CD4-positive, alpha-beta T cell treated with Interleukin-4 for 1 hour (primary cell): Measurements from ENCODE around the gene OSBPL6.

Experiments
- DNase-seq, 2 donors: peaks; one replicate each; pipeline ENCODE4 v3.0.0-alpha.2; 2020 to 2022

Gene OSBPL6

GRCh38 chr2:178242552-178242883 is 48.2 kb downstream of the OSBPL6 start:
- no peak for DNase-seq

DNA sequence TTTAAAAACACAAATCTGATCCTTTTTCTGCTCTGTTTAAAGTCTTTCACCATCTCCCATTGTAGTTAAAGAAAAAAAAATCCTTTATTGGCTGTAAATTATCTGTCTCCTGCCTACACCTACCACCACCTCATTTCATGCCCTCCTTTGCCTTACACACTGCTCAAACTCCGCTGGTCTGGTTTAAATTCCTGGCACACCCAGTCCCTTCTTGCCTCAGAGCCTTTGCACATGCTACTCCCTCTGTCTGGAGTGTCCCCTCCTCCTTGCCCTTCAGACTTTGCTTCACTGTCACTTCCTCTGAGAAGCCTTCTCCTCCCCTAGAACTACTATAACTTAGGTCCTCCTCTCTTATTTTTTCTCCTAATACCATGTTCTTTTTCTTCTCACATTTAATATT is 49.6 kb downstream of the OSBPL6 start:
- no peak for DNase-seq

GRCh38 chr2:178244777-178245176 is 50.5 kb downstream of the OSBPL6 start:
- no peak for DNase-seq

GRCh38 chr2:178246696-178247095 is 52.4 kb downstream of the OSBPL6 start:
- no peak for DNase-seq

- DNase-seq: no peak
Measured at GRCh38 chr2:178247250-178247649, 52.9 kb downstream of the OSBPL6 start.

GRCh38 chr2:178250429-178250828 is 56.1 kb downstream of the OSBPL6 start:
- no peak for DNase-seq

DNA sequence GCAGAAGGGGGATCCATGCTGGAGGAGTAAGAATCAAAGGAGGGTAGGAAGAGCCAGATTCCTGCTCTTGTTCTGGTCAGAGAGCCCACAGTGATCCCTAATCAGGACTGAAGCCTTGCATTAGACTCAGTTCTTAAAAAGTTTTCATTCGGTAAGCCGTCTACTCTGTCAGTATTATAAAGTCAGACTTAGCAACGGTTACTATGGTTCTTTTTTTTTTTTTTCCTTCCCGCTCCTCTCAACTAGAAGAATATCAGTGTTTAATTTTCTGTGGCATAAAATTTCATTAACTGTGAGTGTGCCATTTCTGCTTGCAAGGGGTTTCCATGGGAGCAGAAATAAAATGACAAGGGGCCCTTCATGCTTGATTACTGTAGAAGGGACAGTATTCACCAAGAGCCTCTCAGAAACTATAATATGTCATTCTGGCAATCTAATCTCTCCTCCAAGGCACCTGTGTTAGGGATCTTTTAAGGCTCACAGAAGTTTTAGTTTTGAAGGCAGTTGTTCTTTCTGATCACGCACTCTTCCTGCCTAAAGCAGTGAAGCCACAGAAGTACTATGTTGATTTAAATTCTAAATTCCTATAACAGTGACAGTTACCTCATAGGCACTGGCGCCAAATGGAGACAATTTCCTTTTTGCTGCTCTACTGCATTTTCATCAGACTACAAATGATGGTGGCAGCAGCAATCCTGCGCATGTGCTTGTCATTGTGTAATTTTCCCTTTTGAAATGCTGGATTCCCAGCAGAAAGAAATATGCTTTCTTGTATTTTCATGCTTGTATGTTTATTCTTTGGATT is 57.0 kb downstream of the OSBPL6 start:
- DNase-seq: no peak

DNA sequence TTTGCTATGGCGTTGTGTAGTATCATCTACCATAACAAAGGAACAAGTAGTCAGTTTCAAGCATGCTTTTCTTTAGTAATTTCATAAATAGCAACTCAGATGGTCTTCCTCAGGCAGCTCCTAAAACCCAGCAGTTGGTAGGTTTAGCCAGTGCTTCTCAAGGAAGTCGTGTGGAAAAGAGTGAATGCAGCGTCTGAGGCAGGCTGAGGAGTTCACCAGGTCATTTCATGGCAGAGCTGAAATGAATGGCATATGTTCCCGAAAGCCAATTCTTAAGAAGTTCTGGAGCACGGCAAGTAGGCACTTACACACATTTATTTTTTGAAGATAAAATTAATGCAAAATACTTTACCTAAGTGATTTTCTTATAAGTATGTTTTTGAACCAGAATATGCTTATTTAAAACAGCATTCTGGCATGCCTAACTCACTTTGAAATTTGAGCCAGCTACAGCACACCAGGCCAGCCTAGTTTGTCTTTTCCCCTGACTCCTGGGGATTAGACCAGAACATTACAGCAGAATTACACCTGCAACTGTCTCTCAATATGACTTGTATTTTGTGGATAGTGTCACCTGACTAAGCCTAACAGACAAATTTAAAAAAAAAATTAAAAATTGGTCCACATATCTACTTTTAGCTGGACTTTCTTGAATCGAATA is 62.2 kb downstream of the OSBPL6 start:
- no peak for DNase-seq

GRCh38 chr2:178257127-178257526 is 62.8 kb downstream of the OSBPL6 start:
- no peak for DNase-seq

DNA sequence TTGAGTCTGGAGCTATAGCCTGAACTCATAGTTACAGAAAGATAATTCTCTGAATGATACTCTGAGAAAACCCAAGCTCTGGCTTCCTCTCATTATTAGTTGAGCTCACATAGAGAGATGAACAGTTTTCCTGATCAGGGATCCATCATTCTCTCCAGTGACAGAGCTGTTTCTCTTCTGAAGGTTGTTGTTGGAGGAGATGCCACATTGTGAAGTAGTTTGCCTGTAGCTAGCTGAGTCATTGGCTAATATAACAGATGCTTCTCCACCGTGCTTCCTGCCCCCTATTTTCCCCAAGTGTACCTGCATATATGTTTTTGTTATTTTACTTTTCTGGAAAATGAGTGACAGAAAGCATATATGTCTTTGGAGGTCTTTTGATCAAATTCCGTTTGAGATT is 64.6 kb downstream of the OSBPL6 start:
- no peak for DNase-seq

DNA sequence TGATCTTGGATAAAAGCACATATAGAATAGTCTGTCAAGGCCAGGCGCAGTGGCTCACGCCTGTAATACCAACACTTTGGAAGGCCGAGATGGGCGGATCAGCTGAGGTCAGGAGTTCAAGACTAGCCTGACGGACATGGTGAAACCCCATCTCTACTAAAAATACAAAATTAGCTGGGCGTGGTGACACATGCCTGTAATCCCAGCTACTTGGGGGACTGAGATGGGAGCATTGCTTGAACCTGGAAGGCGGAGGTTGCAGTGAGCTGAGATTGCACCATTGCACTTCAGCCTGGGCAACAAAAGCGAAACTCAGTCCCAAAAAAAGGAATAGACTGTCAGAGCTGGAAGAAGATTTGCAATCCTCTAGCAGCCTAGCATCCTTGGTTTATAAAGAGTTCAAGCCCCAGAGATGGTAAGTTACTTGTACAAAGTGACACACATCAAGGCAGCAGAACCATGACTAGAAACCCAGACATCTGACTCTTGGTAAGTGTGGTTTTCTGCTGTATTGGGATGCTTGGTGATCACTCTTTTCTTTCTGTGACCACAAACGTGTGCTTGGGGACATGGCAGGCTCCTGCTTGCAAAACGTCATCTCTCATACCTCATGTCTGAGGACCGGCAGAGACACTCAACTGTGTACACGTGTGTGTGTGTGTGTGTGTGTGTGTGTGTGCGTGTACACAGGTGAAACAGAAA is 69.0 kb downstream of the OSBPL6 start:
- DNase-seq: no peak

- DNase-seq: no peak
Measured at GRCh38 chr2:178264211-178264610, 69.9 kb downstream of the OSBPL6 start.

DNA sequence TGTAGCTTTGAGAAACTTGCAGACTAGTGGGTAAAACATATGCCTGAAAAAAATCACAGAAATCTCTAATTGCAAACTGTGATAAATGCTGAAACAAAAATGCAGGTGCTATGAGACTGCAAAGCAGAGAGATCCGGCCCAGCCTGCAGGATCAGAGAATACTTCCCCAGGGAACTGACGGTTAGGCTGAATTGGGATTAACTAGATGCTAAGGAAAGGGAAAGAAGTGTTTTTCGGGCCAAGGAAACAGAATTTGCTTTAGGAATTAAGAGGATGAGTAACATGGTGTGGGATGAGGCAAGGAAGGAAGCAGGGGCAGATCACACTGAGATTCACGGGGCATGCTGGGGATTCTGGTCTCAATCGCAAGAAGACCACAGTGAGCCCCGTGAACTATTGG is 71.5 kb downstream of the OSBPL6 start:
- no peak for DNase-seq

GRCh38 chr2:178266445-178266844 is 72.1 kb downstream of the OSBPL6 start:
- DNase-seq: no peak

DNA sequence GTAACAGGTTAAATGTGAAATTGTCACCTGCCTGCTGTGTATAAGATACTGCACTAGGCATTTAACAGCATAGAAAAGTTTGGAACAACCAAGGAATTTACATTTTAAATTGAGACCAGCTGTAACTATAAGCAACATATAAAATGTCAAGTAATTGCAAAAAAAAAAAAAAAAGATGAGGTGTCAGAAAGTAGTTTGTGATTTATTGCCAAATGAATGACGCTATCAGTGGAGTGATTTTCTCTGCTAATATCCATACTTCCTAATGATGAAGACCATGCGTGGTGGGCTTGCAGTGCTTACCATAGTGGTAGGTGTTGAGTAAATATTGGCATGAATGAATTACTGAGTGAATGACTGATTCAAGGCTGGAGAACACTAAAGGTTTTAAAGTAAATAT is 73.3 kb downstream of the OSBPL6 start:
- no peak for DNase-seq

- DNase-seq: no peak
Measured at GRCh38 chr2:178268435-178268834, 74.1 kb downstream of the OSBPL6 start.

- DNase-seq: no peak
Measured at GRCh38 chr2:178269438-178270224, 75.3 kb downstream of the OSBPL6 start.

DNA sequence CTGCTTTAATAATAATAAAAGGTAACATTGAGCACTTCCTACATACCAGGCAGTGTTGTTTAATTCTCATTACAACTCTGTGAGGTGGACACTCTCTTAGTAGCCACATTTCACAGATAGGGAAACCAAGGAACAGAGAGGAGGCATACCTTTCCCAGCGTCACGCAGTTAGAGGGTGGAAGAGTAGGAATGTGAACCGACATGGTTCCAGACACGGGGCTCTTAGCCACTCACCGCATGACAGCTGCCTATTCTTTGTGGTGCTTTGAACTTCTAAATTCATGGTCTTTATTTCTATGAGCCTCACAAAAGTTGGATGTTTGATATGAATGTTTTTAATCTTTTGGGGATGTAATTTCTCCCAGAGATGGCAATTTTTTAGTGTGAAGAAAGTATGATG is 76.0 kb downstream of the OSBPL6 start:
- no peak for DNase-seq

DNA sequence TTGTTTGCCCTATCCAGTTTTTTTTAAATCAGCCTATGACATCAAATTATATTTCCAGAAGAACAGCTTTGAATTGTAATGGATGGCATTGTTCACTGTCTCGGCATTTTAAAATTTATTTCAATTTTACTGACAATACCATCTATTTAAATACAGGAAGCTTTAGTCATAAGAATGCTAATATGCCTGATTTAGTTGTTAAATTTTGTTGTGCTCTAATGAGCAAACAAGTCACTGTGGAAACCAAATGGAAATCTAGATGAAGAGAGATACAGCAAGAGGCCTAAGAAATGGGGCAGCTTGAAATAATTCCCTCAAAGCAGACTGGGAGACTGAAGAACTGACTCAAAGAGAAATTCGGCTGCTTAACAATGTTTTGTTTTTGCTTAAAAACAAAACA is 76.8 kb downstream of the OSBPL6 start:
- DNase-seq: no peak

- no peak for DNase-seq
Measured at GRCh38 chr2:178271629-178272333, 77.5 kb downstream of the OSBPL6 start.

DNA sequence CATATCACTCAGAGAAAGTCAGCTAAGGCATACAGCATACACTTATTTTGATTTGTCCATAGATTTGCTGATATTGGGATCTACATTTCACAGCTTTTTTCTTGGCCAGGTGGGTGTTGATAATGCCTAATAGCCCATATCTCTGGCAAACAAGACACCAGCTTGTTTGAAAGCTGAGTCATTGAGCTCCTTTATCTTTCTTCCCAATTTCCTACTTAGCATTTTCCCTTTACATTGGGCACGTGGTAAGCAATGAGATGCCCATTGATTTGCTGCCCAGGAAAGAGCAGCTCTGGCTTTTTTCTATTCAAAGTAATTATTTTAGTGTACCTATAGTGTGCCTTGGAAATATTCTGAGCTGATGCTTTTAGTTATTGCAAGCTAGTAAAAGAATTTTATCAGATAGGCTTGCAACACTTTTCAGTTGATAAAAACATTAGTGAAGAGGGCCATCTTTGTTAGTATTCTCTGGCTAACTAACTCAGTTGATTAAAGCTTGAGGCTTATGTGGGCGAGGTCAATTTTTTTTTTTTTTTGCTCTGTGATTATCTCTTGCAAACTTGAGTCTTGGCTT is 79.6 kb downstream of the OSBPL6 start:
- no peak for DNase-seq

GRCh38 chr2:178275600-178275999 is 81.3 kb downstream of the OSBPL6 start:
- DNase-seq: no peak
